ENCODE measurements around the gene RPS4Y2. TPM values are rescaled to one million over a fixed set of nuclear protein-coding genes. Genes with fewer than 3 reads are reported as not detected.

RPS4Y2 gene
- polyA plus RNA-seq, 3 donors, result not detected

DNA sequence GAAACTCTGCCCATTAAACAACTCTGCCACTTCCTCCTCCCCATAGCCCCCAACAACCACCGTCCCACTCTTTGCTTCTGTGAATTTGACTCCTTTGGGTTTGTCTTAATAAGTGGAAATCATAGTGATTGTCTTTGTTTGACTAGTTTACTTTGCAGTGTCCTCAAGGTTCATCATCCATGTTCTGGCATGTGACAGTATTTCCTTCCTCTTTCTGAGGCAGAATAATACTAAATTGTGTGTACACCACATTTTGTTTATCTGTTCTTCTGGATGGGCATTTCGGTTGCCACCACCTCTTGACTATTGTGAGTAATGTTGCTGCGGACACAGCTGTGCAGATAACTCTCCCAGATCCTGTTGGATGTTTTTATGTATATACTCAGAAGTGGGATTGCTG, 14.8 kb downstream of the RPS4Y2 start:
- Histone ChIP-seq H3K9ac (ENCODE audit: insufficient read depth, low read length, poor library complexity, severe bottlenecking) (no peak overlapping the region), H3K4me2 (replicated peaks; ENCODE audit: extremely low read depth, low read length, poor library complexity, severe bottlenecking) (no peak overlapping the region), H3K79me2 (ENCODE audit: insufficient read depth, low read length) (no peaks in the 10 kb centered on the region), H3K27ac (ENCODE audit: low read depth in 1 of 2, low read length in 2 of 2) (no peak overlapping the region), H4K20me1 (ENCODE audit: insufficient read depth, low read length) (no peaks in the 10 kb centered on the region), H3K27me3 (ENCODE audit: control insufficient read depth in 2 of 2, insufficient read depth in 2 of 2, low read length in 2 of 2) (no peaks in the 10 kb centered on the region), H3K4me3 (replicated peaks in 1 of 3; ENCODE audit: low read depth in 2 of 3, low read length in 3 of 3) (no peak overlapping the region), H3K4me1 (ENCODE audit: control insufficient read depth in 1 of 2, insufficient read depth in 2 of 2, low read length in 2 of 2) (no peaks in the 10 kb centered on the region), H3K36me3 (replicated peaks in 1 of 2; ENCODE audit: control insufficient read depth in 1 of 2, insufficient read depth in 2 of 2, low read length in 2 of 2) (no peaks in the 10 kb centered on the region), H3K9me3 (replicated peaks in 1 of 2; ENCODE audit: control insufficient read depth in 1 of 2, insufficient read depth in 1 of 2, low read length in 2 of 2) (peaks cover 0 to 3% of the 10 kb centered on the region in 2 donors), H2AFZ (ENCODE audit: insufficient read depth, low read depth, low read length, poor library complexity, severe bottlenecking) (no peak overlapping the region)
- intact Hi-C loops (cut with micrococcal nuclease), result no loop called here
- Mint-ChIP-seq H3K36me3 (no peaks in the 10 kb centered on the region), H3K9me3 (peaks cover 0 to 13% (median 0%) of the 10 kb centered on the region in 7 donors), H3K4me1 (peaks cover 4% of the 10 kb centered on the region), H3K27me3 (ENCODE audit: low read depth in 3 of 3) (peaks cover 0 to 2% (median 1%) of the 10 kb centered on the region in 3 donors), H3K27ac (no peak overlapping the region), H3K4me3 (no peak overlapping the region)
- WGBS (ENCODE audit: insufficient coverage), result no CpG with 5 or more reads among the region's 3 CpGs
- TF ChIP-seq, protein P1, sequence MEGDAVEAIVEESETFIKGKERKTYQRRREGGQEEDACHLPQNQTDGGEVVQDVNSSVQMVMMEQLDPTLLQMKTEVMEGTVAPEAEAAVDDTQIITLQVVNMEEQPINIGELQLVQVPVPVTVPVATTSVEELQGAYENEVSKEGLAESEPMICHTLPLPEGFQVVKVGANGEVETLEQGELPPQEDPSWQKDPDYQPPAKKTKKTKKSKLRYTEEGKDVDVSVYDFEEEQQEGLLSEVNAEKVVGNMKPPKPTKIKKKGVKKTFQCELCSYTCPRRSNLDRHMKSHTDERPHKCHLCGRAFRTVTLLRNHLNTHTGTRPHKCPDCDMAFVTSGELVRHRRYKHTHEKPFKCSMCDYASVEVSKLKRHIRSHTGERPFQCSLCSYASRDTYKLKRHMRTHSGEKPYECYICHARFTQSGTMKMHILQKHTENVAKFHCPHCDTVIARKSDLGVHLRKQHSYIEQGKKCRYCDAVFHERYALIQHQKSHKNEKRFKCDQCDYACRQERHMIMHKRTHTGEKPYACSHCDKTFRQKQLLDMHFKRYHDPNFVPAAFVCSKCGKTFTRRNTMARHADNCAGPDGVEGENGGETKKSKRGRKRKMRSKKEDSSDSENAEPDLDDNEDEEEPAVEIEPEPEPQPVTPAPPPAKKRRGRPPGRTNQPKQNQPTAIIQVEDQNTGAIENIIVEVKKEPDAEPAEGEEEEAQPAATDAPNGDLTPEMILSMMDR (IDR thresholded peaks at IDR 0.05), result no peak
- DNase-seq, result no peak

DNA sequence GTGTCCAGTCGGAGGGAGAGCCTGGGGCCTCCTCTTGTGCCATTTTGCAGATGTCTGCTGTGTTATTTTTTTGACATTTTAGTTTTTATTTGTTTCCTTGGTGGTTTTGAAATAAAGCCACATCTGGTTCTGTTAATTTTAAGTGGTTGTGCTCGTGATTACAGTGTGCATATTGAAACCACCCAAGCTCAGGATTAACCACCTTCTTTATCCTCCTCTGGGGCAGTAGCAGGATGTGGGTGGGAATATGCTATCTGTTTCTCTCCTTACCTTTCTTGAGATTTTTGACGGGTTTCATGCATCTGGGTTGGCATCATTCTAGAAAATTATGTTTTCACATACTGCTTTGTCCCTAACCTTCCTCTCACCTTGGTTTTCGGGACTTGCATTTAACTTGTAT, 20.2 kb downstream of the RPS4Y2 start:
- Histone ChIP-seq H3K9me3 (replicated peaks in 1 of 2; ENCODE audit: control insufficient read depth in 1 of 2, insufficient read depth in 1 of 2, low read length in 2 of 2) (peaks cover 0 to 3% of the 10 kb centered on the region in 2 donors), H3K4me3 (replicated peaks in 1 of 3; ENCODE audit: low read depth in 2 of 3, low read length in 3 of 3) (no peak overlapping the region), H3K4me1 (ENCODE audit: control insufficient read depth in 1 of 2, insufficient read depth in 2 of 2, low read length in 2 of 2) (no peaks in the 10 kb centered on the region), H3K4me2 (replicated peaks; ENCODE audit: extremely low read depth, low read length, poor library complexity, severe bottlenecking) (no peak overlapping the region), H2AFZ (ENCODE audit: insufficient read depth, low read depth, low read length, poor library complexity, severe bottlenecking) (no peak overlapping the region), H3K79me2 (ENCODE audit: insufficient read depth, low read length) (no peaks in the 10 kb centered on the region), H3K36me3 (replicated peaks in 1 of 2; ENCODE audit: control insufficient read depth in 1 of 2, insufficient read depth in 2 of 2, low read length in 2 of 2) (no peaks in the 10 kb centered on the region), H3K27ac (ENCODE audit: low read depth in 1 of 2, low read length in 2 of 2) (no peak overlapping the region), H3K9ac (ENCODE audit: insufficient read depth, low read length, poor library complexity, severe bottlenecking) (no peak overlapping the region), H3K27me3 (ENCODE audit: control insufficient read depth in 2 of 2, insufficient read depth in 2 of 2, low read length in 2 of 2) (no peaks in the 10 kb centered on the region), H4K20me1 (ENCODE audit: insufficient read depth, low read length) (no peaks in the 10 kb centered on the region)
- no peak for DNase-seq
- Mint-ChIP-seq H3K4me1 (no peaks in the 10 kb centered on the region), H3K36me3 (no peaks in the 10 kb centered on the region), H3K9me3 (peaks cover 0 to 11% (median 0%) of the 10 kb centered on the region in 7 donors), H3K27ac (no peak overlapping the region), H3K27me3 (ENCODE audit: low read depth in 3 of 3) (peaks cover 0 to 2% (median 0%) of the 10 kb centered on the region in 3 donors), H3K4me3 (no peak overlapping the region)
- WGBS (ENCODE audit: insufficient coverage), result 100% methylated on average over 1 of the region's 4 CpGs
- TF ChIP-seq, protein P1 (IDR thresholded peaks at IDR 0.05), result no peak
- intact Hi-C loops (cut with micrococcal nuclease), result no loop called here
